Panc1 (cell line): ENCODE data around the gene ALDH4A1. TPM values are rescaled to one million over a fixed set of nuclear protein-coding genes. Genes with fewer than 3 reads are reported as not detected.

Experiments
- ATAC-seq: fragments of 200-7000 bp; cut with Tn5 transposase; 2 replicates; pipeline ENCODE4 v1.9.1; 2020; ENCODE audit warnings: mild to moderate bottlenecking, moderate library complexity
- BruUV-seq: library from RNA; stranded (reverse); fragments of 400-500 nt; replicated peaks from 2 replicates; lab custom pipeline; 2021; lab: Mats Ljungman, UMichigan
- CTCF ChIA-PET: fragments of 300-600 bp; sonication (Branson Sonifier 250); formaldehyde crosslinking; loops from one replicate; lab custom pipeline; 2022; ENCODE audit warnings: antibody characterized with exemption; lab: Charles Lee
- POLR2A ChIA-PET: fragments of 300-600 bp; sonication (Branson Sonifier 250); formaldehyde crosslinking; loops from one replicate; lab custom pipeline; 2022; ENCODE audit warnings: antibody characterized with exemption; lab: Charles Lee
- DNase-seq: peaks from one replicate; pipeline ENCODE4 v3.0.0-alpha.2; 2010; ENCODE audit warnings: low read depth, low spot score
- H3K27ac ChIP-seq: 2 replicates; pipeline ENCODE4 v1.5.1; 2011; ENCODE audit warnings: mild to moderate bottlenecking, low read length, inconsistent platforms
- H3K27me3 ChIP-seq: fragments of 200-500 bp; sonication (Bioruptor generic); 2 replicates; pipeline ENCODE4 v1.6.0; 2014; ENCODE audit warnings: low read length, inconsistent platforms; ENCODE audit not compliant: control insufficient read depth, insufficient read depth
- H3K36me3 ChIP-seq: fragments of 200-500 bp; sonication (Bioruptor generic); 2 replicates; pipeline ENCODE4 v1.5.1; 2014; ENCODE audit warnings: inconsistent platforms, mild to moderate bottlenecking, low read length, moderate library complexity; ENCODE audit not compliant: control insufficient read depth, insufficient read depth
- H3K4me1 ChIP-seq: 2 replicates; pipeline ENCODE4 v1.5.1; 2011; ENCODE audit warnings: inconsistent platforms, mild to moderate bottlenecking, low read length, moderate library complexity; ENCODE audit not compliant: control insufficient read depth, insufficient read depth
- H3K4me3 ChIP-seq, 2 experiments: 2 replicates each; pipeline ENCODE4 v1.5.1; 2011 to 2012; ENCODE audit warnings: low read depth in 2 of 2, low read length in 2 of 2, mild to moderate bottlenecking in 2 of 2, inconsistent platforms in 1 of 2, moderate library complexity in 1 of 2
- H3K9me3 ChIP-seq: fragments of 200-500 bp; sonication (Bioruptor generic); 2 replicates; pipeline ENCODE4 v1.5.1; 2014; ENCODE audit warnings: low read depth, mild to moderate bottlenecking, inconsistent platforms, low read length, moderate library complexity; ENCODE audit not compliant: control insufficient read depth, insufficient read depth
- CTCF ChIP-seq: fragments of 450-650 bp; IDR thresholded peaks from 2 replicates; pipeline ENCODE4 v1.5.1; 2017; ENCODE audit warnings: mild to moderate bottlenecking
- POLR2AphosphoS5 ChIP-seq: IDR thresholded peaks from 2 replicates; pipeline ENCODE4 v1.6.1; 2012; ENCODE audit warnings: mild to moderate bottlenecking, low read depth, low read length, moderate library complexity
- REST ChIP-seq, 2 experiments: IDR thresholded peaks; 2 replicates each; pipeline ENCODE4 v1.6.1; 2011 to 2012; ENCODE audit warnings: low read depth in 2 of 2, control low read depth in 1 of 2, low read length in 1 of 2, mild to moderate bottlenecking in 1 of 2, moderate library complexity in 1 of 2; ENCODE audit not compliant: insufficient read depth in 1 of 2
- SIN3A ChIP-seq: IDR thresholded peaks from 2 replicates; pipeline ENCODE4 v1.6.1; 2012; ENCODE audit warnings: low read depth, mild to moderate bottlenecking, low read length, moderate library complexity, borderline replicate concordance; ENCODE audit not compliant: insufficient read depth
- TCF7L2 ChIP-seq: IDR thresholded peaks from 2 replicates; pipeline ENCODE4 v1.6.1; 2011; ENCODE audit warnings: mild to moderate bottlenecking, low read depth, low read length, inconsistent platforms
- in situ Hi-C: cut with HindIII; loops from 2 replicates; pipeline ENCODE4 v1.10.0; 2016; ENCODE audit warnings: low sequenced_read_pairs, low pct_unique_long_range_greater_than_20kb
- intact Hi-C: fragments of 100-400 bp; cut with micrococcal nuclease; formaldehyde crosslinking; loops from one replicate; pipeline ENCODE4 v1.10.0; 2022; ENCODE audit not compliant: unreplicated experiment
- total RNA-seq: library from RNA; stranded (reverse); gene quantifications from one replicate; pipeline ENCODE4 v1.2.1, GENCODE V29; 2021; ENCODE audit not compliant: unreplicated experiment

The ALDH4A1 gene
- total RNA-seq, 1 experiment from 2014 or later, result 21.7 TPM

- TF ChIP-seq REST (IDR thresholded peaks at IDR 0.05; ENCODE audit: insufficient read depth in 1 of 2, low read depth in 2 of 2, low read length in 1 of 2) (no peak), POLR2AphosphoS5 (no peak), CTCF (no peak), SIN3A (no peak), TCF7L2 (no peak)
- no peak overlapping the region for H3K4me3 ChIP-seq
- in situ Hi-C loops, result no loop called here
- H3K4me1 ChIP-seq, result peaks cover 82% of the 10 kb centered on the region
- CTCF ChIA-PET, result interaction anchor here (0.6 kb wide), 1 partner anchor 29 kb away, joined by 3 read pairs; no protein-coding TSS in a partner anchor
- DNase-seq (no peak), ATAC-seq (no peak)
- BruUV-seq, result TSS peak; percentile 65
- no peak overlapping the region for H3K27ac ChIP-seq
- peaks cover 2% of the 10 kb centered on the region; the same call in 1 of the 2 replicates for H3K36me3 ChIP-seq
- intact Hi-C loops, result no loop called here
- no peaks in the 10 kb centered on the region for H3K27me3 ChIP-seq
- no peaks in the 10 kb centered on the region for H3K9me3 ChIP-seq
- POLR2A ChIA-PET, result no interaction called here
Measured at GRCh38 chr1:18925279-18925678, 22.9 kb upstream of the ALDH4A1 start.

- DNase-seq, result no peak
- H3K27ac ChIP-seq, result peak overlapping the region; percentile 59; the same call in 1 of the 2 replicates
Measured at GRCh38 chr1:18924221-18924691, 21.9 kb upstream of the ALDH4A1 start.

More at GRCh38 chr1:18924221-18924691, 21.9 kb upstream of the ALDH4A1 start:
- no peak for TF ChIP-seq SIN3A
- no peak for TF ChIP-seq CTCF
- no peak for TF ChIP-seq REST (IDR thresholded peaks at IDR 0.05; ENCODE audit: insufficient read depth in 1 of 2, low read depth in 2 of 2, low read length in 1 of 2)
- no peak for TF ChIP-seq POLR2AphosphoS5
- no peak for TF ChIP-seq TCF7L2
- in situ Hi-C loops (no loop called here), intact Hi-C loops (no loop called here)
- peaks cover 71% of the 10 kb centered on the region for H3K4me1 ChIP-seq
- ATAC-seq, result no peak
- H3K9me3 ChIP-seq, result no peaks in the 10 kb centered on the region
- BruUV-seq, result no TSS peak
- H3K36me3 ChIP-seq, result peaks cover 2% of the 10 kb centered on the region; the same call in 1 of the 2 replicates
- H3K27me3 ChIP-seq, result no peaks in the 10 kb centered on the region
- ChIA-PET POLR2A (no interaction called here), CTCF (no interaction called here)
- no peak overlapping the region for H3K4me3 ChIP-seq
